ENCODE results near the gene COL17A1. TPM values are rescaled to one million over a fixed set of nuclear protein-coding genes. Genes with fewer than 3 reads are reported as not detected.

Gene COL17A1
- total and polyA plus RNA-seq, 2 experiments from 2014 or later, result 1.1 to 1.3 TPM

GRCh38 chr10:104034401-104035193, 51.1 kb downstream of the COL17A1 start:
- no peak overlapping the region for H3K4me3 Mint-ChIP-seq
- Histone ChIP-seq H2AFZ (no peak overlapping the region), H3K4me2 (no peak overlapping the region), H3K4me1 (ENCODE audit: insufficient read depth) (peaks cover 15% of the 10 kb centered on the region), H3K27ac (ENCODE audit: low read depth) (no peak overlapping the region), H4K20me1 (replicated peaks; ENCODE audit: insufficient read depth) (no peaks in the 10 kb centered on the region), H3F3A (replicated peaks; ENCODE audit: low read depth) (no peaks in the 10 kb centered on the region), H3K79me2 (replicated peaks; ENCODE audit: insufficient read depth) (no peaks in the 10 kb centered on the region), H3K27me3 (ENCODE audit: insufficient read depth) (no peaks in the 10 kb centered on the region), H3K4me3 (no peak overlapping the region), H3K36me3 (ENCODE audit: insufficient read depth) (no peaks in the 10 kb centered on the region), H3K9me2 (ENCODE audit: insufficient read depth) (no peaks in the 10 kb centered on the region)
- H3K27ac Mint-ChIP-seq, result no peak overlapping the region
- H3K4me1 Mint-ChIP-seq, result peaks cover 26% of the 10 kb centered on the region
- no peaks in the 10 kb centered on the region; the same call in 2 of the 3 replicates for H3K9me3 Mint-ChIP-seq
- peaks cover 15% of the 10 kb centered on the region for H3K27me3 Mint-ChIP-seq (ENCODE audit: insufficient read depth, low read depth, poor library complexity)
- no peaks in the 10 kb centered on the region; the same call in 2 of the 3 replicates for H3K36me3 Mint-ChIP-seq (ENCODE audit: low read depth)
- no peak for DNase-seq (ENCODE audit: low spot score)
- TF ChIP-seq CREB1 (CRISPR knock-in tag; IDR thresholded peaks at IDR 0.05; ENCODE audit: low read depth) (0 out of 2 replicates have a peak, but pooled peaks have one; percentile 23), EZH2 (IDR thresholded peaks at IDR 0.05; ENCODE audit: low read depth, unreplicated experiment) (no peak)
- peak; percentile 11; the same call in 1 of the 3 replicates for ATAC-seq

DNA sequence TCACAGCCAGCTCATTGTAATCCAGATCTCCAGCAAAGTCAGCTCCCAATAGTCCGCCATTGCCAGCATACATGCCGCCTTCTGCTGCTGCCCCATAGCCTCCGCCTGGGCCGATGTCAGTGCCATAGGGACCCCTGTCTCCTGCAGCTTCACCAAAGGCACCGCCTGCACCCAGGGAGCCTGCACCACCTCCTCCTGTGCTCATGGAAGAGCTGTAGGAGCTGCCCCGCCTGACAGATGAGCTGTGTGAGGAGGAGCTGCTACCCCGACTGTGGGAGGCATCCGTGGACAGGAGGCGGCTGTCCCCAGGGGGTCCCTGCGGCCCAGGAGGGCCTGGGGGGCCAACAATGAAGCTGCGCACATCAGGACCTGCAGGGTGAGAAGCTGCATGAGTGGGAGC, 51.7 kb downstream of the COL17A1 start:
- Mint-ChIP-seq H3K9me3 (no peaks in the 10 kb centered on the region; the same call in 2 of the 3 replicates), H3K27ac (peak overlapping the region; percentile 42; the same call in 1 of the 2 replicates), H3K4me3 (no peak overlapping the region), H3K27me3 (ENCODE audit: insufficient read depth, low read depth, poor library complexity) (peaks cover 9% of the 10 kb centered on the region), H3K4me1 (peaks cover 26% of the 10 kb centered on the region), H3K36me3 (ENCODE audit: low read depth) (no peaks in the 10 kb centered on the region)
- H3K27me3 ChIP-seq (ENCODE audit: insufficient read depth), result no peaks in the 10 kb centered on the region
- no peak overlapping the region for H2AFZ ChIP-seq
- no peaks in the 10 kb centered on the region for H3K36me3 ChIP-seq (ENCODE audit: insufficient read depth)
- no peak overlapping the region for H3K4me3 ChIP-seq
- no peaks in the 10 kb centered on the region for H3F3A ChIP-seq (replicated peaks; ENCODE audit: low read depth)
- no peaks in the 10 kb centered on the region for H3K9me2 ChIP-seq (ENCODE audit: insufficient read depth)
- no peaks in the 10 kb centered on the region for H4K20me1 ChIP-seq (replicated peaks; ENCODE audit: insufficient read depth)
- DNase-seq (ENCODE audit: low spot score) (no peak), ATAC-seq (no peak)
- peaks cover 15% of the 10 kb centered on the region for H3K4me1 ChIP-seq (ENCODE audit: insufficient read depth)
- no peak overlapping the region for H3K4me2 ChIP-seq
- H3K27ac ChIP-seq (ENCODE audit: low read depth), result no peak overlapping the region
- H3K79me2 ChIP-seq (replicated peaks; ENCODE audit: insufficient read depth), result no peaks in the 10 kb centered on the region
- TF ChIP-seq CTCF (conservative IDR thresholded peaks at IDR 0.05; ENCODE audit: low read depth in 2 of 2) (no peak), ZNF331 (CRISPR knock-in tag; IDR thresholded peaks at IDR 0.05; ENCODE audit: low read depth) (no peak), EZH2 (IDR thresholded peaks at IDR 0.05; ENCODE audit: low read depth, unreplicated experiment) (no peak), EZH2phosphoT487 (IDR thresholded peaks at IDR 0.05; ENCODE audit: unreplicated experiment) (no peak), NANOG (IDR thresholded peaks at IDR 0.05; ENCODE audit: borderline replicate concordance) (no peak), JUNB (IDR thresholded peaks at IDR 0.05; ENCODE audit: unreplicated experiment) (no peak), ZNF114 (CRISPR knock-in tag; IDR thresholded peaks at IDR 0.05) (no peak), CREB1 (CRISPR knock-in tag; IDR thresholded peaks at IDR 0.05; ENCODE audit: low read depth) (no peak)
- TF ChIP-seq, protein P1, sequence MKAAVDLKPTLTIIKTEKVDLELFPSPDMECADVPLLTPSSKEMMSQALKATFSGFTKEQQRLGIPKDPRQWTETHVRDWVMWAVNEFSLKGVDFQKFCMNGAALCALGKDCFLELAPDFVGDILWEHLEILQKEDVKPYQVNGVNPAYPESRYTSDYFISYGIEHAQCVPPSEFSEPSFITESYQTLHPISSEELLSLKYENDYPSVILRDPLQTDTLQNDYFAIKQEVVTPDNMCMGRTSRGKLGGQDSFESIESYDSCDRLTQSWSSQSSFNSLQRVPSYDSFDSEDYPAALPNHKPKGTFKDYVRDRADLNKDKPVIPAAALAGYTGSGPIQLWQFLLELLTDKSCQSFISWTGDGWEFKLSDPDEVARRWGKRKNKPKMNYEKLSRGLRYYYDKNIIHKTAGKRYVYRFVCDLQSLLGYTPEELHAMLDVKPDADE (IDR thresholded peaks at IDR 0.05), result no peak
- TF ChIP-seq, protein P2, sequence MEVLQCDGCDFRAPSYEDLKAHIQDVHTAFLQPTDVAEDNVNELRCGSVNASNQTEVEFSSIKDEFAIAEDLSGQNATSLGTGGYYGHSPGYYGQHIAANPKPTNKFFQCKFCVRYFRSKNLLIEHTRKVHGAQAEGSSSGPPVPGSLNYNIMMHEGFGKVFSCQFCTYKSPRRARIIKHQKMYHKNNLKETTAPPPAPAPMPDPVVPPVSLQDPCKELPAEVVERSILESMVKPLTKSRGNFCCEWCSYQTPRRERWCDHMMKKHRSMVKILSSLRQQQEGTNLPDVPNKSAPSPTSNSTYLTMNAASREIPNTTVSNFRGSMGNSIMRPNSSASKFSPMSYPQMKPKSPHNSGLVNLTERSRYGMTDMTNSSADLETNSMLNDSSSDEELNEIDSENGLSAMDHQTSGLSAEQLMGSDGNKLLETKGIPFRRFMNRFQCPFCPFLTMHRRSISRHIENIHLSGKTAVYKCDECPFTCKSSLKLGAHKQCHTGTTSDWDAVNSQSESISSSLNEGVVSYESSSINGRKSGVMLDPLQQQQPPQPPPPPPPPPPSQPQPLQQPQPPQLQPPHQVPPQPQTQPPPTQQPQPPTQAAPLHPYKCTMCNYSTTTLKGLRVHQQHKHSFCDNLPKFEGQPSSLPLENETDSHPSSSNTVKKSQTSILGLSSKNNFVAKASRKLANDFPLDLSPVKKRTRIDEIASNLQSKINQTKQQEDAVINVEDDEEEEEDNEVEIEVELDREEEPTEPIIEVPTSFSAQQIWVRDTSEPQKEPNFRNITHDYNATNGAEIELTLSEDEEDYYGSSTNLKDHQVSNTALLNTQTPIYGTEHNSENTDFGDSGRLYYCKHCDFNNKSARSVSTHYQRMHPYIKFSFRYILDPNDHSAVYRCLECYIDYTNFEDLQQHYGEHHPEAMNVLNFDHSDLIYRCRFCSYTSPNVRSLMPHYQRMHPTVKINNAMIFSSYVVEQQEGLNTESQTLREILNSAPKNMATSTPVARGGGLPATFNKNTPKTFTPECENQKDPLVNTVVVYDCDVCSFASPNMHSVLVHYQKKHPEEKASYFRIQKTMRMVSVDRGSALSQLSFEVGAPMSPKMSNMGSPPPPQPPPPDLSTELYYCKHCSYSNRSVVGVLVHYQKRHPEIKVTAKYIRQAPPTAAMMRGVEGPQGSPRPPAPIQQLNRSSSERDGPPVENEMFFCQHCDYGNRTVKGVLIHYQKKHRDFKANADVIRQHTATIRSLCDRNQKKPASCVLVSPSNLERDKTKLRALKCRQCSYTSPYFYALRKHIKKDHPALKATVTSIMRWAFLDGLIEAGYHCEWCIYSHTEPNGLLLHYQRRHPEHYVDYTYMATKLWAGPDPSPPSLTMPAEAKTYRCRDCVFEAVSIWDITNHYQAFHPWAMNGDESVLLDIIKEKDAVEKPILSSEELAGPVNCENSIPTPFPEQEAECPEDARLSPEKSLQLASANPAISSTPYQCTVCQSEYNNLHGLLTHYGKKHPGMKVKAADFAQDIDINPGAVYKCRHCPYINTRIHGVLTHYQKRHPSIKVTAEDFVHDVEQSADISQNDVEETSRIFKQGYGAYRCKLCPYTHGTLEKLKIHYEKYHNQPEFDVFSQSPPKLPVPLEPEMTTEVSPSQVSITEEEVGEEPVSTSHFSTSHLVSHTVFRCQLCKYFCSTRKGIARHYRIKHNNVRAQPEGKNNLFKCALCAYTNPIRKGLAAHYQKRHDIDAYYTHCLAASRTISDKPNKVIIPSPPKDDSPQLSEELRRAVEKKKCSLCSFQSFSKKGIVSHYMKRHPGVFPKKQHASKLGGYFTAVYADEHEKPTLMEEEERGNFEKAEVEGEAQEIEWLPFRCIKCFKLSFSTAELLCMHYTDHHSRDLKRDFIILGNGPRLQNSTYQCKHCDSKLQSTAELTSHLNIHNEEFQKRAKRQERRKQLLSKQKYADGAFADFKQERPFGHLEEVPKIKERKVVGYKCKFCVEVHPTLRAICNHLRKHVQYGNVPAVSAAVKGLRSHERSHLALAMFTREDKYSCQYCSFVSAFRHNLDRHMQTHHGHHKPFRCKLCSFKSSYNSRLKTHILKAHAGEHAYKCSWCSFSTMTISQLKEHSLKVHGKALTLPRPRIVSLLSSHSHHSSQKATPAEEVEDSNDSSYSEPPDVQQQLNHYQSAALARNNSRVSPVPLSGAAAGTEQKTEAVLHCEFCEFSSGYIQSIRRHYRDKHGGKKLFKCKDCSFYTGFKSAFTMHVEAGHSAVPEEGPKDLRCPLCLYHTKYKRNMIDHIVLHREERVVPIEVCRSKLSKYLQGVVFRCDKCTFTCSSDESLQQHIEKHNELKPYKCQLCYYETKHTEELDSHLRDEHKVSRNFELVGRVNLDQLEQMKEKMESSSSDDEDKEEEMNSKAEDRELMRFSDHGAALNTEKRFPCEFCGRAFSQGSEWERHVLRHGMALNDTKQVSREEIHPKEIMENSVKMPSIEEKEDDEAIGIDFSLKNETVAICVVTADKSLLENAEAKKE (CRISPR knock-in tag; IDR thresholded peaks at IDR 0.05), result no peak
